Measurements from ENCODE around the gene TXLNB.
A peak's percentile ranks its signal among the peaks of the same experiment; 100 is the strongest.
"Not testable (repeated sequence)": the region's sequence is repeated elsewhere in the genome, so short reads cannot be mapped to it uniquely, and the experiment has no call there.

Gene TXLNB

GRCh38 chr6:139287868-139288267 lies 3.9 kb downstream of the TXLNB start (continued):
- TF ChIP-seq PBX3 (CRISPR knock-in tag; IDR thresholded peaks at IDR 0.05) (no peak), MZF1 (tag by site-specific recombination; IDR thresholded peaks at IDR 0.05; ENCODE audit: borderline replicate concordance) (no peak), ZNF175 (tag by site-specific recombination; IDR thresholded peaks at IDR 0.05) (no peak), ZNF639 (tag by site-specific recombination; IDR thresholded peaks at IDR 0.05) (no peak), ZNF664 (tag by site-specific recombination; IDR thresholded peaks at IDR 0.05) (no peak), ZNF677 (tag by site-specific recombination; IDR thresholded peaks at IDR 0.05) (no peak)

- TF ChIP-seq ZNF610 (tag by site-specific recombination; IDR thresholded peaks at IDR 0.05; ENCODE audit: borderline replicate concordance) = peak; percentile 82; the same call in 1 of the 2 replicates
- H3K36me3 ChIP-seq (ENCODE audit: control insufficient read depth in 2 of 2, insufficient read depth in 1 of 2, low read length in 2 of 2); POLR2A ChIA-PET; CTCF ChIA-PET; H3K27ac ChIP-seq (ENCODE audit: extremely low read depth, low read depth, low read length); H3K9me3 ChIP-seq (ENCODE audit: control insufficient read depth, insufficient read depth, low read depth, low read length); H3K4me1 ChIP-seq (ENCODE audit: control insufficient read depth, insufficient read depth, low read length); H3K4me3 ChIP-seq (ENCODE audit: low read depth, low read length): not testable (repeated sequence)
These were observed 5.4 kb downstream of the TXLNB start for GRCh38 chr6:139286438-139286837.

GRCh38 chr6:139285590-139285989 lies 6.2 kb downstream of the TXLNB start:
- no peaks in the 10 kb centered on the region for H3K4me1 ChIP-seq (ENCODE audit: control insufficient read depth, insufficient read depth, low read length)
- H3K9me3 ChIP-seq (ENCODE audit: control insufficient read depth, insufficient read depth, low read depth, low read length) = no peaks in the 10 kb centered on the region
- H3K4me3 ChIP-seq (ENCODE audit: low read depth, low read length) = no peak overlapping the region
- no peak for TF ChIP-seq BCL6B (tag by site-specific recombination; IDR thresholded peaks at IDR 0.05)
- TF ChIP-seq ZNF623 (tag by site-specific recombination; IDR thresholded peaks at IDR 0.05) = no peak
- no peak for TF ChIP-seq ZBTB17 (tag by site-specific recombination; IDR thresholded peaks at IDR 0.05)
- TF ChIP-seq ZNF704 (tag by site-specific recombination; IDR thresholded peaks at IDR 0.05) = no peak
- TF ChIP-seq ZNF555 (tag by site-specific recombination; conservative IDR thresholded peaks at IDR 0.05) = no peak
- TF ChIP-seq ZNF449 (tag by site-specific recombination; IDR thresholded peaks at IDR 0.05) = no peak
- no peak for TF ChIP-seq ZNF175 (tag by site-specific recombination; IDR thresholded peaks at IDR 0.05)
- no peak for TF ChIP-seq ZNF362 (tag by site-specific recombination; IDR thresholded peaks at IDR 0.05)
- no peak for TF ChIP-seq SETDB1 (IDR thresholded peaks at IDR 0.05; ENCODE audit: insufficient read length, low read length)
- no peaks in the 10 kb centered on the region for H3K36me3 ChIP-seq (ENCODE audit: control insufficient read depth in 2 of 2, insufficient read depth in 1 of 2, low read length in 2 of 2)
- ChIA-PET CTCF (no interaction called here), POLR2A (no interaction called here)
- no peak overlapping the region for H3K27ac ChIP-seq (ENCODE audit: extremely low read depth, low read depth, low read length)

Measured in HEK293 (cell line).